GM23338 (cell line): Measurements from ENCODE around the gene CLN6. TPM values are rescaled to one million over a fixed set of nuclear protein-coding genes. Genes with fewer than 3 reads are reported as not detected.

Source experiments
- ATAC-seq: fragments of 200-7000 bp; cut with Tn5 transposase; 3 replicates; pipeline ENCODE4 v1.9.1; 2020
- DNase-seq: peaks from one replicate; pipeline ENCODE4 v3.0.0-alpha.2; 2015; ENCODE audit warnings: low spot score
- H2AFZ ChIP-seq: fragments of 200-600 bp; sonication (generic); 2 replicates; pipeline ENCODE4 v1.8.0; 2016; ENCODE audit warnings: antibody characterized with exemption, mild to moderate bottlenecking, moderate library complexity
- H3F3A ChIP-seq: fragments of 200-600 bp; sonication (generic); replicated peaks from 2 replicates; pipeline ENCODE4 v1.8.0; 2017; ENCODE audit warnings: antibody characterized with exemption, mixed run types, low read depth
- H3K27ac ChIP-seq: fragments of 200-600 bp; sonication (generic); 2 replicates; pipeline ENCODE4 v1.6.1; 2016; ENCODE audit warnings: low read depth
- H3K27me3 ChIP-seq: fragments of 200-600 bp; sonication (generic); 2 replicates; pipeline ENCODE4 v1.8.0; 2016; ENCODE audit warnings: mild to moderate bottlenecking, mixed run types, moderate library complexity; ENCODE audit not compliant: insufficient read depth
- H3K36me3 ChIP-seq: fragments of 200-600 bp; sonication (generic); 2 replicates; pipeline ENCODE4 v1.8.0; 2016; ENCODE audit warnings: mild to moderate bottlenecking; ENCODE audit not compliant: insufficient read depth
- H3K4me1 ChIP-seq: fragments of 200-600 bp; sonication (generic); 2 replicates; pipeline ENCODE4 v1.8.0; 2016; ENCODE audit warnings: mild to moderate bottlenecking, moderate library complexity; ENCODE audit not compliant: insufficient read depth
- H3K4me2 ChIP-seq: fragments of 200-600 bp; sonication (generic); 2 replicates; pipeline ENCODE4 v1.7.1; 2017; ENCODE audit warnings: mixed run types
- H3K4me3 ChIP-seq: fragments of 200-600 bp; sonication (generic); 2 replicates; pipeline ENCODE4 v1.6.1; 2016; ENCODE audit warnings: mixed run types
- H3K79me2 ChIP-seq: fragments of 200-600 bp; sonication (generic); replicated peaks from 2 replicates; pipeline ENCODE4 v1.8.0; 2017; ENCODE audit warnings: mild to moderate bottlenecking; ENCODE audit not compliant: insufficient read depth
- H3K9me2 ChIP-seq: fragments of 200-600 bp; sonication (generic); 2 replicates; pipeline ENCODE4 v1.8.0; 2017; ENCODE audit not compliant: insufficient read depth
- H4K20me1 ChIP-seq: fragments of 200-600 bp; sonication (generic); replicated peaks from 2 replicates; pipeline ENCODE4 v1.8.0; 2017; ENCODE audit warnings: mild to moderate bottlenecking; ENCODE audit not compliant: insufficient read depth
- H3K27ac Mint-ChIP-seq: 2 replicates; pipeline ENCODE4 v1.8.0; 2020; ENCODE audit warnings: inconsistent platforms, mild to moderate bottlenecking, moderate library complexity, mixed read lengths
- H3K27me3 Mint-ChIP-seq: 3 replicates; pipeline ENCODE4 v1.8.0; 2022; ENCODE audit warnings: low read depth, mild to moderate bottlenecking, moderate library complexity, mixed read lengths, inconsistent platforms; ENCODE audit not compliant: insufficient read depth, poor library complexity
- H3K36me3 Mint-ChIP-seq: 3 replicates; pipeline ENCODE4 v1.8.0; 2021; ENCODE audit warnings: low read depth, mild to moderate bottlenecking, inconsistent platforms, moderate library complexity, mixed read lengths
- H3K4me1 Mint-ChIP-seq: 3 replicates; pipeline ENCODE4 v1.8.0; 2020; ENCODE audit warnings: mild to moderate bottlenecking, inconsistent platforms, mixed read lengths
- H3K4me3 Mint-ChIP-seq: 3 replicates; pipeline ENCODE4 v1.8.0; 2021; ENCODE audit warnings: moderate library complexity, mild to moderate bottlenecking, inconsistent platforms, mixed read lengths
- H3K9me3 Mint-ChIP-seq: 3 replicates; pipeline ENCODE4 v1.8.0; 2020; ENCODE audit warnings: moderate library complexity, mild to moderate bottlenecking, inconsistent platforms, mixed read lengths
- CREB1 ChIP-seq: fragments of 250-450 bp; sonication (Bioruptor Pico); IDR thresholded peaks from 2 replicates; pipeline ENCODE4 v1.5.0; 2020; ENCODE audit warnings: low read depth, mild to moderate bottlenecking, moderate library complexity
- EZH2 ChIP-seq: fragments of 200-600 bp; sonication (generic); IDR thresholded peaks from one replicate; pipeline ENCODE4 v1.8.0; 2017; ENCODE audit warnings: antibody characterized with exemption, mild to moderate bottlenecking, low read depth; ENCODE audit not compliant: unreplicated experiment
- polyA plus RNA-seq: library from polyadenylated mRNA; unstranded; fragments of >200 nt; fragmentation: Nextera tagmentation; extraction: Ambion mirVana; gene quantifications from 2 replicates; pipeline ENCODE4 v1.2.1, GENCODE V29; 2016
- total RNA-seq: library from RNA; depleted of rRNA; stranded (reverse); fragments of >200 nt; shearing (Covaris generic); gene quantifications from 2 replicates; pipeline ENCODE4 v1.2.3, GENCODE V29; 2014
- TF ChIP-seq, protein P1 (sequence below): fragments of 250-450 bp; sonication (Bioruptor Pico); IDR thresholded peaks from 2 replicates; pipeline ENCODE4 v1.5.0; 2020; ENCODE audit warnings: mild to moderate bottlenecking, moderate library complexity
- TF ChIP-seq, protein P2 (sequence below): IDR thresholded peaks from one replicate; pipeline ENCODE4 v1.6.1; 2018; ENCODE audit warnings: antibody characterized with exemption; ENCODE audit not compliant: unreplicated experiment

Gene CLN6
- total and polyA plus RNA-seq, 2 experiments from 2014 or later, result 20.7 to 69.5 TPM

DNA sequence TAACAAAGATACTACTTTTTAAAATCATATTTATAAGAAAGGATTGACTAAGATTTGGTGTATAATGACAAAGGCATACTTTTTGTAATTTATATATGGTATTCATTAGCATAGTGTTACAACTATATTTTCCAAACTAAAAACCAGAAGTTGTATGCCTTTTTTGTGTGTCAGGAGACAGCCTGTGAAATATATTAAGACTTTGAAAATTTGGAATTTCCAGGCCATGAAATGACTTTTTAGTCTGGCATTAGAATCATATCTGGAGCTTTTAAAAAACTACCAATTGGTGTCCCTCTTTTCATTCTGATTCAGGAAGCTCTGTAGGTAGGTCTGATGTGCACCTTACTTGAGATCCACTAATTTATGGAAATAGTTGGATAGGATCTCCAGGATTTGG is 66.3 kb downstream of the CLN6 start (continued):
- TF ChIP-seq, protein P1, sequence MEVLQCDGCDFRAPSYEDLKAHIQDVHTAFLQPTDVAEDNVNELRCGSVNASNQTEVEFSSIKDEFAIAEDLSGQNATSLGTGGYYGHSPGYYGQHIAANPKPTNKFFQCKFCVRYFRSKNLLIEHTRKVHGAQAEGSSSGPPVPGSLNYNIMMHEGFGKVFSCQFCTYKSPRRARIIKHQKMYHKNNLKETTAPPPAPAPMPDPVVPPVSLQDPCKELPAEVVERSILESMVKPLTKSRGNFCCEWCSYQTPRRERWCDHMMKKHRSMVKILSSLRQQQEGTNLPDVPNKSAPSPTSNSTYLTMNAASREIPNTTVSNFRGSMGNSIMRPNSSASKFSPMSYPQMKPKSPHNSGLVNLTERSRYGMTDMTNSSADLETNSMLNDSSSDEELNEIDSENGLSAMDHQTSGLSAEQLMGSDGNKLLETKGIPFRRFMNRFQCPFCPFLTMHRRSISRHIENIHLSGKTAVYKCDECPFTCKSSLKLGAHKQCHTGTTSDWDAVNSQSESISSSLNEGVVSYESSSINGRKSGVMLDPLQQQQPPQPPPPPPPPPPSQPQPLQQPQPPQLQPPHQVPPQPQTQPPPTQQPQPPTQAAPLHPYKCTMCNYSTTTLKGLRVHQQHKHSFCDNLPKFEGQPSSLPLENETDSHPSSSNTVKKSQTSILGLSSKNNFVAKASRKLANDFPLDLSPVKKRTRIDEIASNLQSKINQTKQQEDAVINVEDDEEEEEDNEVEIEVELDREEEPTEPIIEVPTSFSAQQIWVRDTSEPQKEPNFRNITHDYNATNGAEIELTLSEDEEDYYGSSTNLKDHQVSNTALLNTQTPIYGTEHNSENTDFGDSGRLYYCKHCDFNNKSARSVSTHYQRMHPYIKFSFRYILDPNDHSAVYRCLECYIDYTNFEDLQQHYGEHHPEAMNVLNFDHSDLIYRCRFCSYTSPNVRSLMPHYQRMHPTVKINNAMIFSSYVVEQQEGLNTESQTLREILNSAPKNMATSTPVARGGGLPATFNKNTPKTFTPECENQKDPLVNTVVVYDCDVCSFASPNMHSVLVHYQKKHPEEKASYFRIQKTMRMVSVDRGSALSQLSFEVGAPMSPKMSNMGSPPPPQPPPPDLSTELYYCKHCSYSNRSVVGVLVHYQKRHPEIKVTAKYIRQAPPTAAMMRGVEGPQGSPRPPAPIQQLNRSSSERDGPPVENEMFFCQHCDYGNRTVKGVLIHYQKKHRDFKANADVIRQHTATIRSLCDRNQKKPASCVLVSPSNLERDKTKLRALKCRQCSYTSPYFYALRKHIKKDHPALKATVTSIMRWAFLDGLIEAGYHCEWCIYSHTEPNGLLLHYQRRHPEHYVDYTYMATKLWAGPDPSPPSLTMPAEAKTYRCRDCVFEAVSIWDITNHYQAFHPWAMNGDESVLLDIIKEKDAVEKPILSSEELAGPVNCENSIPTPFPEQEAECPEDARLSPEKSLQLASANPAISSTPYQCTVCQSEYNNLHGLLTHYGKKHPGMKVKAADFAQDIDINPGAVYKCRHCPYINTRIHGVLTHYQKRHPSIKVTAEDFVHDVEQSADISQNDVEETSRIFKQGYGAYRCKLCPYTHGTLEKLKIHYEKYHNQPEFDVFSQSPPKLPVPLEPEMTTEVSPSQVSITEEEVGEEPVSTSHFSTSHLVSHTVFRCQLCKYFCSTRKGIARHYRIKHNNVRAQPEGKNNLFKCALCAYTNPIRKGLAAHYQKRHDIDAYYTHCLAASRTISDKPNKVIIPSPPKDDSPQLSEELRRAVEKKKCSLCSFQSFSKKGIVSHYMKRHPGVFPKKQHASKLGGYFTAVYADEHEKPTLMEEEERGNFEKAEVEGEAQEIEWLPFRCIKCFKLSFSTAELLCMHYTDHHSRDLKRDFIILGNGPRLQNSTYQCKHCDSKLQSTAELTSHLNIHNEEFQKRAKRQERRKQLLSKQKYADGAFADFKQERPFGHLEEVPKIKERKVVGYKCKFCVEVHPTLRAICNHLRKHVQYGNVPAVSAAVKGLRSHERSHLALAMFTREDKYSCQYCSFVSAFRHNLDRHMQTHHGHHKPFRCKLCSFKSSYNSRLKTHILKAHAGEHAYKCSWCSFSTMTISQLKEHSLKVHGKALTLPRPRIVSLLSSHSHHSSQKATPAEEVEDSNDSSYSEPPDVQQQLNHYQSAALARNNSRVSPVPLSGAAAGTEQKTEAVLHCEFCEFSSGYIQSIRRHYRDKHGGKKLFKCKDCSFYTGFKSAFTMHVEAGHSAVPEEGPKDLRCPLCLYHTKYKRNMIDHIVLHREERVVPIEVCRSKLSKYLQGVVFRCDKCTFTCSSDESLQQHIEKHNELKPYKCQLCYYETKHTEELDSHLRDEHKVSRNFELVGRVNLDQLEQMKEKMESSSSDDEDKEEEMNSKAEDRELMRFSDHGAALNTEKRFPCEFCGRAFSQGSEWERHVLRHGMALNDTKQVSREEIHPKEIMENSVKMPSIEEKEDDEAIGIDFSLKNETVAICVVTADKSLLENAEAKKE, result no peak

DNA sequence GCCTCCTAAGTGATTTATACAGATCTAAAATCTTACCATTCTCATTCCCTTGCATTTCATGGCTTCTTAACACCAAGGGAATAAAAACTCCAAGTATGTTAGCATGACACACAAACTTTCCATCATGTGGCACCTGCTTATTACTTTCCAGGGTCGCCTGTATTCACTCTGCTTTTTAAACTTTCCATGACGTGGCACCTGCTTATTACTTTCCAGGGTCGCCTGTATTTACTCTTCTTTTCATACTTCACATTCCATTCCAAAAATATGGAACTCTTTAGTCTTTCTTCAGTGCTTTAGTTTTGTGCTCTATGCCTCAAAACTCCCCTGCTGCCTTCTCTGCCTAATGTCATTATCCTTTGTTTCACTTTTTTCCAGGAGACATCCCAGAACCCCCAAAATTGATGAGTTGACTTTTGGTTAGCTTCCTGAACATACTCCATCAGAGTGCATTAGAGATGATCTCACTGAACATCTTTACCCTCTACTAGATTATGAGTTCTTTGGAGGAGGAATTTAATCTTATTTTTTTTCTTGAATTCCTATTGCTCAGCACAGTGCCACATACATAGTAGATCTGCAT is 71.4 kb downstream of the CLN6 start:
- no peak for ATAC-seq
- H3K4me2 ChIP-seq, result no peak overlapping the region
- TF ChIP-seq EZH2 (no peak), CREB1 (CRISPR knock-in tag) (no peak)
- TF ChIP-seq, protein P1, result no peak
- TF ChIP-seq, protein P2, sequence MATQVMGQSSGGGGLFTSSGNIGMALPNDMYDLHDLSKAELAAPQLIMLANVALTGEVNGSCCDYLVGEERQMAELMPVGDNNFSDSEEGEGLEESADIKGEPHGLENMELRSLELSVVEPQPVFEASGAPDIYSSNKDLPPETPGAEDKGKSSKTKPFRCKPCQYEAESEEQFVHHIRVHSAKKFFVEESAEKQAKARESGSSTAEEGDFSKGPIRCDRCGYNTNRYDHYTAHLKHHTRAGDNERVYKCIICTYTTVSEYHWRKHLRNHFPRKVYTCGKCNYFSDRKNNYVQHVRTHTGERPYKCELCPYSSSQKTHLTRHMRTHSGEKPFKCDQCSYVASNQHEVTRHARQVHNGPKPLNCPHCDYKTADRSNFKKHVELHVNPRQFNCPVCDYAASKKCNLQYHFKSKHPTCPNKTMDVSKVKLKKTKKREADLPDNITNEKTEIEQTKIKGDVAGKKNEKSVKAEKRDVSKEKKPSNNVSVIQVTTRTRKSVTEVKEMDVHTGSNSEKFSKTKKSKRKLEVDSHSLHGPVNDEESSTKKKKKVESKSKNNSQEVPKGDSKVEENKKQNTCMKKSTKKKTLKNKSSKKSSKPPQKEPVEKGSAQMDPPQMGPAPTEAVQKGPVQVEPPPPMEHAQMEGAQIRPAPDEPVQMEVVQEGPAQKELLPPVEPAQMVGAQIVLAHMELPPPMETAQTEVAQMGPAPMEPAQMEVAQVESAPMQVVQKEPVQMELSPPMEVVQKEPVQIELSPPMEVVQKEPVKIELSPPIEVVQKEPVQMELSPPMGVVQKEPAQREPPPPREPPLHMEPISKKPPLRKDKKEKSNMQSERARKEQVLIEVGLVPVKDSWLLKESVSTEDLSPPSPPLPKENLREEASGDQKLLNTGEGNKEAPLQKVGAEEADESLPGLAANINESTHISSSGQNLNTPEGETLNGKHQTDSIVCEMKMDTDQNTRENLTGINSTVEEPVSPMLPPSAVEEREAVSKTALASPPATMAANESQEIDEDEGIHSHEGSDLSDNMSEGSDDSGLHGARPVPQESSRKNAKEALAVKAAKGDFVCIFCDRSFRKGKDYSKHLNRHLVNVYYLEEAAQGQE, result no peak

More for the DNA sequence above, 71.4 kb downstream of the CLN6 start:
- Mint-ChIP-seq H3K4me3 (no peak overlapping the region), H3K4me1 (no peaks in the 10 kb centered on the region), H3K27ac (no peak overlapping the region), H3K27me3 (no peaks in the 10 kb centered on the region), H3K9me3 (no peaks in the 10 kb centered on the region; the same call in 1 of the 3 replicates), H3K36me3 (peaks cover 26% of the 10 kb centered on the region)
- Histone ChIP-seq H3K4me1 (no peaks in the 10 kb centered on the region), H4K20me1 (no peaks in the 10 kb centered on the region), H3F3A (no peaks in the 10 kb centered on the region), H3K79me2 (no peaks in the 10 kb centered on the region), H3K9me2 (no peaks in the 10 kb centered on the region), H3K27me3 (no peaks in the 10 kb centered on the region), H2AFZ (no peak overlapping the region), H3K27ac (no peak overlapping the region), H3K4me3 (no peak overlapping the region), H3K36me3 (peaks cover 11% of the 10 kb centered on the region)
- no peak for DNase-seq
